Measurements from ENCODE around the gene ACTN4.
"Not testable (repeated sequence)": the region's sequence is repeated elsewhere in the genome, so short reads cannot be mapped to it uniquely, and the experiment has no call there.

DNA sequence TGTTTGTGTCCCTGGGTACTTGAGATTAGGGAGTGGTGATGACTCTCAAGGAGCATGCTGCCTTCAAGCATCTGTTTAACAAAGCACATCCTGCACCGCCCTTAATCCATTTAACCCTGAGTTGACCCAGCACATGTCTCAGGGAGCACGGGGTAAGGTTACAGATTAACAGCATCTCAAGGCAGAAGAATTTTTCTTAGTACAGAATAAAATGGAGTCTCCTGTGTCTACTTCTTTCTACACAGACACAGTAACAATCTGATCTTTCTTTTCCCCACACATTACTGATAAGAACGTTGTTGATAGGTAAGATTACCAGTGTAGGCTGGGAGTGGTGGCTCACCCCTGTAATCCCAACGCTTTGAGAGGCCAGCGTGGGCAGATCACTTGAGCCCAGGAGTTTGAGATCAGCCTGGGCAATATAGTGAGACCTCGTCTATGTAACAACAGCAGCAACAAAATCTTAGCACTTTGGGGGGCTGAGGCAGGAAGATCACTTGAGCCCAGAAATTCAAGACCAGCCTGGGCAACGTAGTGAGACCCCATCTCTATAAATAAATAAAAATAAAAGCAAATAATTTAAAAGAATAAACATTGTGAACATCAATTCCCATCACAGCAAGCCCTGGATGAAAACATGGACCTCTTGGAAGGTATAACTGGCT, 15.5 kb upstream of the ACTN4 start:
- not testable (repeated sequence) for TF ChIP-seq POLR2A (IDR thresholded peaks at IDR 0.05; ENCODE audit: low read depth, low read length); JUN (IDR thresholded peaks at IDR 0.05; ENCODE audit: borderline replicate concordance, insufficient read depth, insufficient read length, low read depth); EZH2 (IDR thresholded peaks at IDR 0.05; ENCODE audit: borderline replicate concordance, low read depth, low read length, severe bottlenecking)
- TF ChIP-seq, protein P1, sequence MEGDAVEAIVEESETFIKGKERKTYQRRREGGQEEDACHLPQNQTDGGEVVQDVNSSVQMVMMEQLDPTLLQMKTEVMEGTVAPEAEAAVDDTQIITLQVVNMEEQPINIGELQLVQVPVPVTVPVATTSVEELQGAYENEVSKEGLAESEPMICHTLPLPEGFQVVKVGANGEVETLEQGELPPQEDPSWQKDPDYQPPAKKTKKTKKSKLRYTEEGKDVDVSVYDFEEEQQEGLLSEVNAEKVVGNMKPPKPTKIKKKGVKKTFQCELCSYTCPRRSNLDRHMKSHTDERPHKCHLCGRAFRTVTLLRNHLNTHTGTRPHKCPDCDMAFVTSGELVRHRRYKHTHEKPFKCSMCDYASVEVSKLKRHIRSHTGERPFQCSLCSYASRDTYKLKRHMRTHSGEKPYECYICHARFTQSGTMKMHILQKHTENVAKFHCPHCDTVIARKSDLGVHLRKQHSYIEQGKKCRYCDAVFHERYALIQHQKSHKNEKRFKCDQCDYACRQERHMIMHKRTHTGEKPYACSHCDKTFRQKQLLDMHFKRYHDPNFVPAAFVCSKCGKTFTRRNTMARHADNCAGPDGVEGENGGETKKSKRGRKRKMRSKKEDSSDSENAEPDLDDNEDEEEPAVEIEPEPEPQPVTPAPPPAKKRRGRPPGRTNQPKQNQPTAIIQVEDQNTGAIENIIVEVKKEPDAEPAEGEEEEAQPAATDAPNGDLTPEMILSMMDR (IDR thresholded peaks at IDR 0.05; ENCODE audit: extremely low read depth in 1 of 2, insufficient read depth in 1 of 2, low read depth in 1 of 2, low read length in 2 of 2), result not testable (repeated sequence)
- TF ChIP-seq, protein P2, sequence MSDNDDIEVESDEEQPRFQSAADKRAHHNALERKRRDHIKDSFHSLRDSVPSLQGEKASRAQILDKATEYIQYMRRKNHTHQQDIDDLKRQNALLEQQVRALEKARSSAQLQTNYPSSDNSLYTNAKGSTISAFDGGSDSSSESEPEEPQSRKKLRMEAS (IDR thresholded peaks at IDR 0.05; ENCODE audit: insufficient read depth, insufficient read length), result not testable (repeated sequence)
